WTC11 (cell line): ENCODE measurements around the gene FRS3. TPM values are rescaled to one million over a fixed set of nuclear protein-coding genes. Genes with fewer than 3 reads are reported as not detected.

Experiments
- ATAC-seq: fragments of 200-7000 bp; cut with Tn5 transposase; 2 replicates; pipeline ENCODE4 v1.10.0; 2021; ENCODE audit warnings: mild to moderate bottlenecking, moderate library complexity
- CTCF ChIA-PET: fragments of 300-600 bp; sonication (Branson Sonifier 250); formaldehyde crosslinking; loops from one replicate; lab custom pipeline; 2021; ENCODE audit warnings: antibody characterized with exemption; lab: Charles Lee
- POLR2A ChIA-PET: fragments of 350-600 bp; sonication (Branson Sonifier 250); formaldehyde crosslinking; loops from one replicate; lab custom pipeline; 2021; ENCODE audit warnings: antibody characterized with exemption; lab: Charles Lee
- DNase-seq: peaks from one replicate; pipeline ENCODE4 v3.0.0; 2021; ENCODE audit warnings: low spot score
- H3K27ac Mint-ChIP-seq: 2 replicates; pipeline ENCODE4 v1.8.0; 2021; ENCODE audit warnings: mixed read lengths
- H3K27me3 Mint-ChIP-seq: 2 replicates; pipeline ENCODE4 v1.8.0; 2021; ENCODE audit warnings: low read depth, mild to moderate bottlenecking, moderate library complexity, mixed read lengths
- H3K36me3 Mint-ChIP-seq: 2 replicates; pipeline ENCODE4 v1.8.0; 2021; ENCODE audit warnings: mixed read lengths
- H3K4me1 Mint-ChIP-seq: 2 replicates; pipeline ENCODE4 v1.8.0; 2022; ENCODE audit warnings: mixed read lengths
- H3K4me3 Mint-ChIP-seq: 2 replicates; pipeline ENCODE4 v1.8.0; 2021; ENCODE audit warnings: mild to moderate bottlenecking, moderate library complexity, mixed read lengths
- H3K9me3 Mint-ChIP-seq: 2 replicates; pipeline ENCODE4 v1.8.0; 2021; ENCODE audit warnings: mixed read lengths
- ARID4B ChIP-seq: sonication (generic); formaldehyde crosslinking; IDR thresholded peaks from 2 replicates; pipeline ENCODE4 v1.8.0; 2023; ENCODE audit warnings: missing genetic modification reagents, mild to moderate bottlenecking, borderline replicate concordance
- E2F5 ChIP-seq: sonication (generic); formaldehyde crosslinking; IDR thresholded peaks from 2 replicates; pipeline ENCODE4 v1.8.1; 2022; ENCODE audit warnings: mild to moderate bottlenecking, moderate library complexity, missing genetic modification reagents
- ESRRA ChIP-seq: sonication (generic); formaldehyde crosslinking; IDR thresholded peaks from 2 replicates; pipeline ENCODE4 v1.8.1; 2022; ENCODE audit warnings: mild to moderate bottlenecking, missing genetic modification reagents, borderline replicate concordance
- FOXJ3 ChIP-seq: sonication (generic); formaldehyde crosslinking; IDR thresholded peaks from 2 replicates; pipeline ENCODE4 v1.9.0; 2021; ENCODE audit warnings: missing genetic modification reagents, mild to moderate bottlenecking, borderline replicate concordance
- MXD4 ChIP-seq: fragments of 250-450 bp; sonication (Bioruptor Pico); IDR thresholded peaks from 2 replicates; pipeline ENCODE4 v1.8.0; 2021; ENCODE audit warnings: mild to moderate bottlenecking, moderate library complexity, borderline replicate concordance
- NFE2L1 ChIP-seq: sonication (generic); formaldehyde crosslinking; IDR thresholded peaks from 2 replicates; pipeline ENCODE4 v1.8.1; 2023; ENCODE audit warnings: missing genetic modification reagents
- NFYB ChIP-seq: sonication (generic); formaldehyde crosslinking; conservative IDR thresholded peaks from 2 replicates; pipeline ENCODE4 v1.8.0; 2022; ENCODE audit warnings: low read depth, missing genetic modification reagents
- NR1H2 ChIP-seq: sonication (generic); formaldehyde crosslinking; IDR thresholded peaks from 2 replicates; pipeline ENCODE4 v1.9.0; 2021; ENCODE audit warnings: mild to moderate bottlenecking, moderate library complexity, missing genetic modification reagents
- NR3C1 ChIP-seq: sonication (generic); formaldehyde crosslinking; conservative IDR thresholded peaks from 2 replicates; pipeline ENCODE4 v1.8.1; 2023; ENCODE audit warnings: low read depth, mild to moderate bottlenecking, missing genetic modification reagents
- OVOL2 ChIP-seq: fragments of 250-450 bp; sonication (Bioruptor Pico); IDR thresholded peaks from 2 replicates; pipeline ENCODE4 v1.9.0; 2021; ENCODE audit warnings: mild to moderate bottlenecking, borderline replicate concordance
- PRRX2 ChIP-seq: fragments of 250-450 bp; sonication (Bioruptor Pico); IDR thresholded peaks from 2 replicates; pipeline ENCODE4 v1.8.0; 2021; ENCODE audit warnings: mild to moderate bottlenecking
- SOX15 ChIP-seq: fragments of 250-450 bp; sonication (Bioruptor Pico); IDR thresholded peaks from 2 replicates; pipeline ENCODE4 v1.9.0; 2021; ENCODE audit warnings: mild to moderate bottlenecking
- STAT6 ChIP-seq: sonication (generic); formaldehyde crosslinking; conservative IDR thresholded peaks from 2 replicates; pipeline ENCODE4 v1.8.1; 2023; ENCODE audit warnings: mild to moderate bottlenecking, low read depth, missing genetic modification reagents, moderate library complexity
- TEAD4 ChIP-seq: sonication (generic); formaldehyde crosslinking; IDR thresholded peaks from 2 replicates; pipeline ENCODE4 v1.8.0; 2022; ENCODE audit warnings: mild to moderate bottlenecking, missing genetic modification reagents
- USF2 ChIP-seq: sonication (generic); formaldehyde crosslinking; IDR thresholded peaks from 2 replicates; pipeline ENCODE4 v1.8.1; 2023; ENCODE audit warnings: mild to moderate bottlenecking, missing genetic modification reagents, moderate library complexity
- ZNF121 ChIP-seq: sonication (generic); formaldehyde crosslinking; IDR thresholded peaks from 2 replicates; pipeline ENCODE4 v1.8.0; 2023; ENCODE audit warnings: missing genetic modification reagents
- ZNF317 ChIP-seq: sonication (generic); formaldehyde crosslinking; IDR thresholded peaks from 2 replicates; pipeline ENCODE4 v1.8.1; 2023; ENCODE audit warnings: low read depth, mild to moderate bottlenecking, moderate library complexity, missing genetic modification reagents, borderline replicate concordance
- ZNF532 ChIP-seq: fragments of 250-450 bp; sonication (Bioruptor Pico); IDR thresholded peaks from 2 replicates; pipeline ENCODE4 v1.9.0; 2021; ENCODE audit warnings: mild to moderate bottlenecking, borderline replicate concordance
- ZNF671 ChIP-seq: fragments of 250-450 bp; sonication (Bioruptor Pico); IDR thresholded peaks from 2 replicates; pipeline ENCODE4 v1.8.0; 2021; ENCODE audit warnings: mild to moderate bottlenecking
- total RNA-seq: library from RNA; stranded (reverse); gene quantifications from 3 replicates; pipeline ENCODE4 v1.2.3, GENCODE V29; 2021

FRS3 gene
- total RNA-seq, 1 experiment from 2014 or later: 7.8 TPM

GRCh38 chr6:41778895-41779294 is 805 bp downstream of the FRS3 start (continued):
- no peak for TF ChIP-seq ARID4B (CRISPR knock-in tag)
- TF ChIP-seq NR1H2 (CRISPR knock-in tag): no peak
- no peak for TF ChIP-seq STAT6 (CRISPR knock-in tag)
- TF ChIP-seq ZNF671 (CRISPR knock-in tag): no peak

GRCh38 chr6:41777551-41778285 is 2.0 kb downstream of the FRS3 start:
- H3K4me1 Mint-ChIP-seq: peaks cover 17% of the 10 kb centered on the region
- no peak for ATAC-seq
- H3K27me3 Mint-ChIP-seq: peaks cover 20% of the 10 kb centered on the region
- no peak for TF ChIP-seq MXD4 (CRISPR knock-in tag)
- TF ChIP-seq PRRX2 (CRISPR knock-in tag): no peak
- TF ChIP-seq OVOL2: no peak
- TF ChIP-seq ZNF121 (CRISPR knock-in tag): no peak
- TF ChIP-seq TEAD4 (CRISPR knock-in tag): no peak
- no peak for TF ChIP-seq ESRRA (CRISPR knock-in tag)
- TF ChIP-seq NFE2L1 (CRISPR knock-in tag): no peak
- no peak for TF ChIP-seq NFYB (CRISPR knock-in tag)
- no peak for TF ChIP-seq NR1H2 (CRISPR knock-in tag)
- TF ChIP-seq ZNF532 (CRISPR knock-in tag): no peak
- no peak for TF ChIP-seq E2F5 (CRISPR knock-in tag)
- TF ChIP-seq ZNF317: no peak
- TF ChIP-seq USF2 (CRISPR knock-in tag): no peak
- TF ChIP-seq FOXJ3 (CRISPR knock-in tag): no peak
- TF ChIP-seq SOX15 (CRISPR knock-in tag): no peak
- no peak for TF ChIP-seq STAT6 (CRISPR knock-in tag)
- no peak for TF ChIP-seq NR3C1 (CRISPR knock-in tag)
- TF ChIP-seq, all 79 proteins: peak for 0
- no peak for DNase-seq
- Mint-ChIP-seq H3K9me3 (no peaks in the 10 kb centered on the region), H3K27ac (no peak overlapping the region), H3K36me3 (peaks cover 3% of the 10 kb centered on the region; the same call in 1 of the 2 replicates), H3K4me3 (no peak overlapping the region)
- POLR2A ChIA-PET: no interaction called here
- CTCF ChIA-PET: interaction anchor here (1.7 kb wide), 1 partner anchor 9 kb away, joined by 7 read pairs; the partner anchor contains the start of gene TOMM6
